ENCODE results near the gene CAMK2A. TPM values are rescaled to one million over a fixed set of nuclear protein-coding genes. Genes with fewer than 3 reads are reported as not detected.

Gene CAMK2A
- total RNA-seq, 1 donor from 2014 or later, result not detected

- TF ChIP-seq CTCF (IDR thresholded peaks at IDR 0.05), result no peak
- DNase-seq (ENCODE audit: extremely low spot score, unreplicated experiment), result no peak
- no peaks in the 10 kb centered on the region for H3K27me3 Mint-ChIP-seq (ENCODE audit: unreplicated experiment)
- no peak overlapping the region for H3K27ac Mint-ChIP-seq (ENCODE audit: unreplicated experiment)
- no peaks in the 10 kb centered on the region for H3K36me3 Mint-ChIP-seq (ENCODE audit: unreplicated experiment)
- no peak overlapping the region for H3K4me3 Mint-ChIP-seq (ENCODE audit: unreplicated experiment)
- H3K9me3 Mint-ChIP-seq (ENCODE audit: unreplicated experiment), result no peaks in the 10 kb centered on the region
- H3K4me1 Mint-ChIP-seq (ENCODE audit: unreplicated experiment), result no peaks in the 10 kb centered on the region
These were observed 34.8 kb downstream of the CAMK2A start for GRCh38 chr5:150254774-150255173.

- H3K27me3 Mint-ChIP-seq (ENCODE audit: unreplicated experiment), result no peaks in the 10 kb centered on the region
- TF ChIP-seq CTCF (IDR thresholded peaks at IDR 0.05), result no peak
- no peak for DNase-seq (ENCODE audit: extremely low spot score, unreplicated experiment)
- no peaks in the 10 kb centered on the region for H3K4me1 Mint-ChIP-seq (ENCODE audit: unreplicated experiment)
- H3K36me3 Mint-ChIP-seq (ENCODE audit: unreplicated experiment), result no peaks in the 10 kb centered on the region
- no peaks in the 10 kb centered on the region for H3K9me3 Mint-ChIP-seq (ENCODE audit: unreplicated experiment)
- no peak overlapping the region for H3K4me3 Mint-ChIP-seq (ENCODE audit: unreplicated experiment)
- H3K27ac Mint-ChIP-seq (ENCODE audit: unreplicated experiment), result no peak overlapping the region
These were observed 35.2 kb downstream of the CAMK2A start for GRCh38 chr5:150254363-150254762.

DNA sequence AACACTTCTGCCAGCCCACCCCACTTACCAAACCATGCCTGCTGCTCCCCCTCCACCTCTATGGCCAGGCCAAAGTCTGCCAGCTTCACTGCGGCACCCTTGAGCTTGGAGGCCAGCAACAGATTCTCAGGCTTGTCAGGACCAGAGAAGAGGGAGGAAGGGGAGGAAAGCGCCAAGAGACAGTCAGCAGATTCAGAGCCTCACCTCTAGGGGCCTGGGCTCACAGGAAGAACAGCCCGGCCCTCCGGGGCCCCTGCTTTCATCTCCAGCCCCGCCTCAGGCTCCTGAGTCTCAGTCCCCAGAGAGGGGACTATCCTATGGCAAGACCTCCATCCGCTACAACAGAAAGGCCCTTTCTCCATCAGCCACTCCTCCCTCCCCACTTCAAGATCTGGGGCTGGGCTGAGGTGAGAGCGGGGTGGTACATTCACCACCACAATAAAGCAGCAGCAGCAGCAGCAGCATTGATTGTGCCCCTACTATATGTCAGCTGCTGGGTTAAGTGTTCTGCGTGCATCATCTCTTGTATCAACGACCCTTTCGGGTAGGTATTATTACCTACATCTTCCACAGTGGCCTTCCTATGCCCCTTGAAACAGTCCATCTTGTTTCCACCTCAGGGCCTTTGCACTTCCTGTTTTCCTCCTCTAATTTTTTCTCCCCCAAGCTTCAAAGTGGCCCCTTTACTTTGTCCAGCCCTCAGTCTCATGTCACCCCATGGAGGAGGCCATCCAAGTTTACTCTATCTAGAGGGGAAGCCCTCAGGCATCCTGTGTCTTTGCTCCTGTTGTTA lies 36.0 kb downstream of the CAMK2A start:
- Mint-ChIP-seq H3K9me3 (ENCODE audit: unreplicated experiment) (no peaks in the 10 kb centered on the region), H3K36me3 (ENCODE audit: unreplicated experiment) (no peaks in the 10 kb centered on the region), H3K4me1 (ENCODE audit: unreplicated experiment) (no peaks in the 10 kb centered on the region), H3K4me3 (ENCODE audit: unreplicated experiment) (no peak overlapping the region), H3K27me3 (ENCODE audit: unreplicated experiment) (no peaks in the 10 kb centered on the region), H3K27ac (ENCODE audit: unreplicated experiment) (no peak overlapping the region)
- DNase-seq (ENCODE audit: extremely low spot score, unreplicated experiment), result no peak
- no peak for TF ChIP-seq CTCF (IDR thresholded peaks at IDR 0.05)

DNA sequence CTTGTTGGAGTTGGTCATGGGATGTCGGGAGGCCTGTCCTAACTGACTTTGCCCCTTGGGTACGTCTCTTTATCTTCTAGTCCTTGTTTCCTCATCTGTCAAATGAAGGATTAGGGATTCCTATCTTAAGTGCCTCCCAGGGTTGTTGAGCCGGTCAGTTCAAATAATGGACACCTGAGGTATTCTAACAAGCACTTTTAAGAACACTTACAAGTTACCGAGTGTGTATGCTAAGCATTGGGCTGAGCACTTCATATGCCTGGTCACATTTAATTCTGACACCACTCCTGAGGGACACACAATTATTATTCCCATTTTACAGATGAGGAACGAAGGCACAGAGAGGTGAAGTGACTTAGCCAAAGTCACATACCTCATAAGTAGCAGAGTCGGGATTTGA lies 37.1 kb downstream of the CAMK2A start:
- no peak for TF ChIP-seq CTCF (IDR thresholded peaks at IDR 0.05)
- no peak for DNase-seq (ENCODE audit: extremely low spot score, unreplicated experiment)
- Mint-ChIP-seq H3K36me3 (ENCODE audit: unreplicated experiment) (no peaks in the 10 kb centered on the region), H3K27me3 (ENCODE audit: unreplicated experiment) (no peaks in the 10 kb centered on the region), H3K4me3 (ENCODE audit: unreplicated experiment) (no peak overlapping the region), H3K9me3 (ENCODE audit: unreplicated experiment) (no peaks in the 10 kb centered on the region), H3K4me1 (ENCODE audit: unreplicated experiment) (no peaks in the 10 kb centered on the region), H3K27ac (ENCODE audit: unreplicated experiment) (no peak overlapping the region)

DNA sequence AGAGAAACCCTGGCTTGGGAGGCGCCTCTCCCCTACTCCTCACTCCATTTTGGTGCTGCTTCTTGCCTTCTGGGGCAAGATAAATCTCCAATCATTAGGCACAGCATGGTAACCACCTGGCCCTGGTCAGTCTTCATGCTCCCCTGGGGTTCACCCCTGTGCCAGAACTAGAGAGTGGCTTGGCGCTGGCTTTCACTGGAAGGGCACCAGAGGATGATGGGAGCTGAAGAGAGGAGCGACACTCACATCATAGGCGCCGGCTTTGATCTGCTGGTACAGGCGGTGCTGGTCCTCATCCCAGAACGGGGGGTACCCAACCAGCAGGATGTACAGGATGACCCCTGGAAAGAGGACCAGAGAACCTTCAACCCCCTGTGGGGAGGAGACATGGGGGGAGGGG lies 38.1 kb downstream of the CAMK2A start:
- H3K4me1 Mint-ChIP-seq (ENCODE audit: unreplicated experiment), result no peaks in the 10 kb centered on the region
- no peak overlapping the region for H3K27ac Mint-ChIP-seq (ENCODE audit: unreplicated experiment)
- no peak for DNase-seq (ENCODE audit: extremely low spot score, unreplicated experiment)
- no peaks in the 10 kb centered on the region for H3K36me3 Mint-ChIP-seq (ENCODE audit: unreplicated experiment)
- no peaks in the 10 kb centered on the region for H3K9me3 Mint-ChIP-seq (ENCODE audit: unreplicated experiment)
- TF ChIP-seq CTCF (IDR thresholded peaks at IDR 0.05), result no peak
- H3K4me3 Mint-ChIP-seq (ENCODE audit: unreplicated experiment), result no peak overlapping the region
- no peaks in the 10 kb centered on the region for H3K27me3 Mint-ChIP-seq (ENCODE audit: unreplicated experiment)

Measured in osteocyte (in vitro differentiated cells).